Nephron progenitor cell (in vitro differentiated cells): ENCODE results near the gene ATN1.

Source experiments
- DNase-seq: peaks from one replicate; pipeline ENCODE4 v3.0.0; 2021
- H3K27ac Mint-ChIP-seq: 2 replicates; pipeline ENCODE4 v1.8.0; 2021; ENCODE audit warnings: mild to moderate bottlenecking, moderate library complexity, mixed read lengths
- H3K27me3 Mint-ChIP-seq: 2 replicates; pipeline ENCODE4 v1.8.0; 2021; ENCODE audit warnings: mild to moderate bottlenecking, low read depth, mixed read lengths; ENCODE audit not compliant: poor library complexity
- H3K36me3 Mint-ChIP-seq: 2 replicates; pipeline ENCODE4 v1.8.0; 2021; ENCODE audit warnings: low read depth, mixed read lengths
- H3K4me1 Mint-ChIP-seq: 2 replicates; pipeline ENCODE4 v1.8.0; 2021; ENCODE audit warnings: mixed read lengths
- H3K4me3 Mint-ChIP-seq: 2 replicates; pipeline ENCODE4 v1.8.0; 2021; ENCODE audit warnings: mild to moderate bottlenecking, moderate library complexity, mixed read lengths
- H3K9me3 Mint-ChIP-seq: 2 replicates; pipeline ENCODE4 v1.8.0; 2021; ENCODE audit warnings: mild to moderate bottlenecking, moderate library complexity, mixed read lengths
- TF ChIP-seq, protein P1 (sequence below): fragments of 200-600 bp; sonication (generic); IDR thresholded peaks from 2 replicates; pipeline ENCODE4 v1.5.0; 2021; ENCODE audit warnings: antibody characterized with exemption

Gene ATN1

DNA sequence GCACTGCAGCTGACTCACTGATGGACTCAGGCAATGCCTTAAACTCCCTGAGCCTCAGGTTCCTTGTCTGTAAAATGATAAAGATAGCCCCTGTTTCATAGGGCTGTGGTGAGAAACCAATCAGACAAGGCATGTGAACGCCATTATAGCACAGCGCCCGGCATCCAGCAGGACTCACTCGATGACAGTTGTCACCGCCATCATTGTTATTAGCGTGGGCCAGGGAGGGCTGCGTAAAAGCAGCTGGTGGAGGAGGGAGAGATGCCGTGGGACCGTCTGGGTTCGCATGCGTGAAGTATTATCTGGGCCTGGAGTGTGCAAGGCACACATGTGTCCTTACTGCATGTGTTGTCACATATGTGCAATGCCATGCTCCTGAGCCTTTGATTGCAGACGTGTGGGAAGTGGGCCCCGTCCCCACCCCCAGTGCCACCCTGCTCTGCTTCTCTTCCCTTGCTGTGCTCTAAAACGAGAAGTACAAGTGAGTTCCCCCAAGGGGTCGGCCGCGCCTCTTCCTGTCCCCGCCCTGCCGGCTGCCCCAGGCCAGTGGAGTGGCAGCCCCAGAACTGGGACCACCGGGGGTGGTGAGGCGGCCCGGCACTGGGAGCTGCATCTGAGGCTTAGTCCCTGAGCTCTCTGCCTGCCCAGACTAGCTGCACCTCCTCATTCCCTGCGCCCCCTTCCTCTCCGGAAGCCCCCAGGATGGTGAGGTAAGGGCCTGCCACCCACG, 23.2 kb downstream of the ATN1 start, which contains the start of gene PTPN6:
Gene PTPN6, plus strand, starts transcription at position 546 of the 730 bp plus-strand sequence. Its CDS starts 157 bp downstream, at position 703.
- TF ChIP-seq, protein P1, sequence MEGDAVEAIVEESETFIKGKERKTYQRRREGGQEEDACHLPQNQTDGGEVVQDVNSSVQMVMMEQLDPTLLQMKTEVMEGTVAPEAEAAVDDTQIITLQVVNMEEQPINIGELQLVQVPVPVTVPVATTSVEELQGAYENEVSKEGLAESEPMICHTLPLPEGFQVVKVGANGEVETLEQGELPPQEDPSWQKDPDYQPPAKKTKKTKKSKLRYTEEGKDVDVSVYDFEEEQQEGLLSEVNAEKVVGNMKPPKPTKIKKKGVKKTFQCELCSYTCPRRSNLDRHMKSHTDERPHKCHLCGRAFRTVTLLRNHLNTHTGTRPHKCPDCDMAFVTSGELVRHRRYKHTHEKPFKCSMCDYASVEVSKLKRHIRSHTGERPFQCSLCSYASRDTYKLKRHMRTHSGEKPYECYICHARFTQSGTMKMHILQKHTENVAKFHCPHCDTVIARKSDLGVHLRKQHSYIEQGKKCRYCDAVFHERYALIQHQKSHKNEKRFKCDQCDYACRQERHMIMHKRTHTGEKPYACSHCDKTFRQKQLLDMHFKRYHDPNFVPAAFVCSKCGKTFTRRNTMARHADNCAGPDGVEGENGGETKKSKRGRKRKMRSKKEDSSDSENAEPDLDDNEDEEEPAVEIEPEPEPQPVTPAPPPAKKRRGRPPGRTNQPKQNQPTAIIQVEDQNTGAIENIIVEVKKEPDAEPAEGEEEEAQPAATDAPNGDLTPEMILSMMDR: no peak
- H3K9me3 Mint-ChIP-seq: no peaks in the 10 kb centered on the region
- no peak for DNase-seq
- H3K4me1 Mint-ChIP-seq: peaks cover 46% of the 10 kb centered on the region
- H3K4me3 Mint-ChIP-seq: no peak within 1 kb of the TSS
- H3K36me3 Mint-ChIP-seq: no peaks in the 10 kb centered on the region
- no peak within 1 kb of the TSS for H3K27ac Mint-ChIP-seq
- H3K27me3 Mint-ChIP-seq: no peaks in the 10 kb centered on the region

GRCh38 chr12:6951551-6952120, 23.9 kb downstream of the ATN1 start:
- no peak overlapping the region for H3K4me3 Mint-ChIP-seq
- H3K27ac Mint-ChIP-seq: no peak overlapping the region
- H3K36me3 Mint-ChIP-seq: no peaks in the 10 kb centered on the region
- DNase-seq: no peak
- H3K9me3 Mint-ChIP-seq: no peaks in the 10 kb centered on the region
- H3K4me1 Mint-ChIP-seq: peaks cover 46% of the 10 kb centered on the region
- H3K27me3 Mint-ChIP-seq: no peaks in the 10 kb centered on the region
- TF ChIP-seq, protein P1: no peak

GRCh38 chr12:6952121-6952862, 24.5 kb downstream of the ATN1 start:
- TF ChIP-seq, protein P1: no peak
- no peak for DNase-seq

GRCh38 chr12:6952863-6953441, 25.2 kb downstream of the ATN1 start:
- no peak overlapping the region for H3K4me3 Mint-ChIP-seq
- no peak for DNase-seq
- TF ChIP-seq, protein P1: no peak
- no peaks in the 10 kb centered on the region for H3K9me3 Mint-ChIP-seq
- no peaks in the 10 kb centered on the region for H3K36me3 Mint-ChIP-seq
- peaks cover 47% of the 10 kb centered on the region for H3K4me1 Mint-ChIP-seq
- peak overlapping the region; percentile 45 for H3K27ac Mint-ChIP-seq
- H3K27me3 Mint-ChIP-seq: peaks cover 2% of the 10 kb centered on the region

More at GRCh38 chr12:6952121-6952862, 24.5 kb downstream of the ATN1 start:
- no peaks in the 10 kb centered on the region for H3K9me3 Mint-ChIP-seq
- no peak overlapping the region for H3K4me3 Mint-ChIP-seq
- peaks cover 46% of the 10 kb centered on the region for H3K4me1 Mint-ChIP-seq
- H3K27me3 Mint-ChIP-seq: no peaks in the 10 kb centered on the region
- H3K27ac Mint-ChIP-seq: no peak overlapping the region
- H3K36me3 Mint-ChIP-seq: no peaks in the 10 kb centered on the region

- Mint-ChIP-seq H3K36me3 (no peaks in the 10 kb centered on the region), H3K9me3 (no peaks in the 10 kb centered on the region), H3K4me3 (no peak overlapping the region), H3K4me1 (peaks cover 53% of the 10 kb centered on the region), H3K27ac (peak overlapping the region; percentile 45), H3K27me3 (peaks cover 2% of the 10 kb centered on the region)
- DNase-seq: no peak
- TF ChIP-seq, protein P1: no peak
Observed at GRCh38 chr12:6953442-6954315, 25.9 kb downstream of the ATN1 start.
